Islet precursor cell (in vitro differentiated cells): ENCODE results near the gene FAU.

Experiments
- DNase-seq: peaks from one replicate; pipeline ENCODE4 v3.0.0-alpha.2; 2018

The FAU gene

GRCh38 chr11:65071907-65072630 lies 49.9 kb downstream of the FAU start:
- no peak for DNase-seq
